DMS114 treated with DMSO at 0.1 percent for 48 hours (cell line): ENCODE data around the gene KRT37.

ENCODE experiments used
- DNase-seq: peaks from one replicate; lab custom pipeline; 2025; ENCODE audit not compliant: unreplicated experiment; lab: John Stamatoyannopoulos, UW

Gene KRT37

GRCh38 chr17:41377546-41377945 lies 46.8 kb downstream of the KRT37 start:
- no peak for DNase-seq
